Brain microvascular endothelial cell (primary cell): ENCODE data around the gene PARVB.

Experiments
- DNase-seq: peaks from one replicate; pipeline ENCODE4 v3.0.0-alpha.2; 2020
- H3K27ac ChIP-seq: fragments of 250-450 bp; sonication (Bioruptor Pico); 2 replicates; pipeline ENCODE4 v1.5.1; 2020; ENCODE audit warnings: mild to moderate bottlenecking, moderate library complexity
- H3K27me3 ChIP-seq: fragments of 250-450 bp; sonication (Bioruptor Pico); replicated peaks from 2 replicates; pipeline ENCODE4 v1.5.1; 2020; ENCODE audit warnings: mild to moderate bottlenecking
- H3K36me3 ChIP-seq: fragments of 250-450 bp; sonication (Bioruptor Pico); replicated peaks from 2 replicates; pipeline ENCODE4 v1.5.1; 2020; ENCODE audit warnings: mild to moderate bottlenecking
- H3K4me3 ChIP-seq: 2 replicates; pipeline ENCODE4 v1.5.1; 2011; ENCODE audit warnings: low read depth, mild to moderate bottlenecking, control low read depth, low read length, moderate library complexity
- CTCF ChIP-seq: IDR thresholded peaks from 2 replicates; pipeline ENCODE4 v1.5.1; 2011; ENCODE audit warnings: low read depth, mild to moderate bottlenecking, moderate library complexity, low read length, control low read depth, inconsistent platforms; ENCODE audit errors: missing control alignments
- in situ Hi-C: cut with HindIII; loops from 2 replicates; pipeline ENCODE4 v1.10.0; 2017; ENCODE audit warnings: low sequenced_read_pairs, low pct_ligation_motif_present

Gene PARVB

GRCh38 chr22:43990044-43990443 lies 34.1 kb upstream of the PARVB start:
- peaks cover 48% of the 10 kb centered on the region for H3K36me3 ChIP-seq
- H3K27ac ChIP-seq: no peak overlapping the region
- in situ Hi-C loops: loop anchor here (25.0 kb wide), 1 partner anchor 97 kb away; no protein-coding TSS in a partner anchor
- no peak overlapping the region for H3K4me3 ChIP-seq
- DNase-seq: no peak
- no peaks in the 10 kb centered on the region for H3K27me3 ChIP-seq
- TF ChIP-seq CTCF: no peak

GRCh38 chr22:43991316-43992020 lies 32.6 kb upstream of the PARVB start:
- DNase-seq: no peak
- in situ Hi-C loops: loop anchor here (25.0 kb wide), 1 partner anchor 96 kb away; no protein-coding TSS in a partner anchor
- Histone ChIP-seq H3K4me3 (no peak overlapping the region), H3K36me3 (peaks cover 52% of the 10 kb centered on the region), H3K27me3 (no peaks in the 10 kb centered on the region), H3K27ac (no peak overlapping the region)
- no peak for TF ChIP-seq CTCF

GRCh38 chr22:43992331-43992821 lies 31.7 kb upstream of the PARVB start:
- H3K36me3 ChIP-seq: peaks cover 59% of the 10 kb centered on the region
- DNase-seq: peak; percentile 6
- H3K27me3 ChIP-seq: no peaks in the 10 kb centered on the region
- no peak overlapping the region for H3K4me3 ChIP-seq
- H3K27ac ChIP-seq: no peak overlapping the region
- in situ Hi-C loops: loop anchor here (25.0 kb wide), 1 partner anchor 95 kb away; no protein-coding TSS in a partner anchor
- TF ChIP-seq CTCF: no peak

- Histone ChIP-seq H3K36me3 (peaks cover 60% of the 10 kb centered on the region), H3K4me3 (no peak overlapping the region), H3K27ac (no peak overlapping the region), H3K27me3 (no peaks in the 10 kb centered on the region)
- TF ChIP-seq CTCF: peak; percentile 98
- in situ Hi-C loops: loop anchor here (25.0 kb wide), 1 partner anchor 94 kb away; no protein-coding TSS in a partner anchor
- DNase-seq: peak; percentile 26
These were observed 30.9 kb upstream of the PARVB start for GRCh38 chr22:43993072-43993760.

GRCh38 chr22:43994006-43994405 lies 30.1 kb upstream of the PARVB start:
- Histone ChIP-seq H3K36me3 (peaks cover 56% of the 10 kb centered on the region), H3K27me3 (no peaks in the 10 kb centered on the region), H3K27ac (no peak overlapping the region), H3K4me3 (no peak overlapping the region)
- TF ChIP-seq CTCF: no peak
- no peak for DNase-seq
- in situ Hi-C loops: loop anchor here (25.0 kb wide), 1 partner anchor 93 kb away; no protein-coding TSS in a partner anchor
